LoVo (cell line): ENCODE data around the gene OXTR.
"Not testable (repeated sequence)": the region's sequence is repeated elsewhere in the genome, so short reads cannot be mapped to it uniquely, and the experiment has no call there.

Experiments used
- DNase-seq: peaks from one replicate; pipeline ENCODE4 v3.0.0-alpha.2; 2016; ENCODE audit warnings: low spot score

The OXTR gene

DNA sequence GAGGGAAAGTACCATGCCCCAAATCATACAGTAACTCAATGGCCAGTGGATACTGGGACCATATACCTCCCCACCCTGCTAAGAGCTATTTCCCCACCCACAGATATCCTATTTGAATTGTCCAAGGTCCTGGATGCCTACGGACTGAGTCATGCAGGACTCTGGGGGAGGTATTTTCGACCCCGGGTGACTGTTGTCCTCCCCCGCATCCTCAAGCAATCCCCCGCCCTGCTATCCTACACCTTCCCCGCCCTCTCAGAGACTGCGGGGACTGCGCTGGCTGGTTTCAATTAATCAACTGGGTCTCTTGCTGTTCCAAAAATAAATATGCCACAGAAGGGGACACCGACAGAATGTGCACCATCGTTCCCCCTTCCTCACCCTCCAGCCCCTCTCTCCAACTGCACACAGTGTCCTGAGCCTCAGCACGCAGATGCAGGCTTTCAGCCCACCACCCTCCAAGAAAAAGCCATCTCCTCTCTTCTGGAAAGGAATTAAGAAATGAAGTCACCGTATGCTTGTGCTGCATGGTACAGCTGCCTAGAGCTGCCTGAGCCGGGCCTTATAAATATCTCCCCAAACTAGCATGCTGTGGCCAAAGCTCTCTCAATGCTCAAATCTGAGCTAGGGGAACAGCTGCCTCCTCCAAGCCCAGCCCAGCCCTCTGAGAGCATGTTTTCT is 27.7 kb downstream of the OXTR start:
- peak; percentile 57 for DNase-seq

DNA sequence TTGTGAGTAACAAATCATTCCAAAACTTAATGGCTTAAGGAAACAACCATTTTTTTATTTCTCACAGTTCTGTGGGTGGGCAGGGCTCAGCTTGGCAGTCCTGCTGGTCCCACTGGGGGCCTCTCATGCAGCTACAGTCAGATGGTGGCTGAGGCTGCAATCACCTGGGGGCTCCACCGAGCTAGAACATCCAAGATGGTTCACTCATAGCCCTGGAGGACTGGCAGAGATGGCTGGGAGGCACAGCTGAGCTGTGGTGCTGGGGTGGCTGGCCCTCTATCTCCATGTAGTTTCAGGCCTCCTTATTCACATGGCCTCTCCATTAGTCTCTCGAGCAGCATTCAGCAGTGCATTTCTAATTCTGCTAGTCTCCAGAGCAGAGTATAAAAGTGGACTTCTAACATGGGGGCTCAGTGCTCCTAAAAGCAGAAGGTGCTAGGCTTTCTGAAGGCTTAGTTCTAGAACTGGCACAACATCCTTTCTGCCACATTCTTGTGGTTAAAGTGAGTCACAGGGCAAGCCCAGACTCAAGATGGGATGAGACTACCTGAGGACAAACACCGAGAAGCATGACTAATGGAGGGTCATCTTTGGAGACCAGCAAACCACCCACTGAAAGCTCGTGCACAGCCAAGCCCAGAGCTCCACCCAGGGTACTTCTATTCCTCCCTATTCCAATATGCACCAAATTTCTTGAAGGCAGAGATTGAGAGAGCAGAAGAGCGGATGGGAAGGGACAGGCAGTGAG is 29.5 kb downstream of the OXTR start:
- peak; percentile 87 for DNase-seq

DNA sequence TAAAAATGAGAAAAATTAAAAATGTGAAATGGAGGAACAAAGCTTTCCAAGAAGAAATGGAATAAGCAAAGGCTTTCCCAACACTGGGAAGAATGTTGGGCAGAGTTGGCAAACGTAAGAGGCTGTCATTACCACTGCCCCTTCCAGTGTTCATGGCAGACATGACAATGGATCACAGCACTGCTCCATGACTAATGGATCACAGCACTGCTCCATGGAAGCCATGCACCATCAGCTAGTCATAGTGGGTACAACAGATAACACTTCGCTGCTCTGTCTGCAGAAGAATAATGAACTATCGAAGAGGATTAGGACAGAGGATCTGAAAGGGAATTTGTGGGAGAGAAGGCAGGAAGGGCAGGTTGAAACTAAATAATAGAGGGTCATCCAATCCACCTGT is 30.8 kb downstream of the OXTR start:
- no peak for DNase-seq

DNA sequence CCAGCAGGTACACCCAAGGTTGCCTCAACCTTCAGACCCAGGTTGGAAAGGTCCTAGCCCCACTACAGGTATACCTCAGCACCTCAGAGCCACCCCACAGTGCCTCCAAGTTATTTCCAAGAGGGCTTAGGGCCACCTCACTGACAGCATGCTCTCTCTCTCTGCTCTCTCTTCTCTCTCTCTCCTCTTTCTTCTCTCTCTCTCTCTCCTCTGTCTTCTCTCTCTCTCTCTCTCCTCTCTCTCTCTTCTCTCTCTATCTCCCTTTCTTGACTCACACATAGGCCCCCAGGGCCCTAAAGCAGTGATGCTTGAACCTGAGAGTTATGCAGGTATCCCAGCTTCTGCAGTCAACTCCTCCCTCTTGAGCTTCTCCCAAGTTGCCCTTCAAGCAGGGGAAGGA is 31.6 kb downstream of the OXTR start:
- no peak for DNase-seq

DNA sequence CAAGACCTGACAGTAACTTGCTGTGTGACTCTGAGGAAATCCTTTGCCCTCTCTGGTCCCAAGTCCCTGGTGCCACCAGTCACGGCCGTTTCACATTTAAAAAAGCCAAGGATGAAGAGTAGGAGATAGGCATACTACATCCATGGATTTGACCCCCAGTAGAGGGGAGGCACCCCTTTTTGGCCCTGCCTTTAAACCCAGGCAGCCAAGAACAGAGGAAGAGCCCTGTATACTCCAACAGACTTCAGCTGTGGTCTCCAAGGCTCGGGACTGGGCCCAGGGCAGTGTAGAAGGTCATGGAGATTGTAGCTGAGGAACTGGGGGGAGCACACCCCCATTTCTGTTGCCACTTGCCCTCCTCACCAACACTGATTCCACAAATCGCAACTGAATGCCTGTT is 32.1 kb downstream of the OXTR start:
- no peak for DNase-seq

DNA sequence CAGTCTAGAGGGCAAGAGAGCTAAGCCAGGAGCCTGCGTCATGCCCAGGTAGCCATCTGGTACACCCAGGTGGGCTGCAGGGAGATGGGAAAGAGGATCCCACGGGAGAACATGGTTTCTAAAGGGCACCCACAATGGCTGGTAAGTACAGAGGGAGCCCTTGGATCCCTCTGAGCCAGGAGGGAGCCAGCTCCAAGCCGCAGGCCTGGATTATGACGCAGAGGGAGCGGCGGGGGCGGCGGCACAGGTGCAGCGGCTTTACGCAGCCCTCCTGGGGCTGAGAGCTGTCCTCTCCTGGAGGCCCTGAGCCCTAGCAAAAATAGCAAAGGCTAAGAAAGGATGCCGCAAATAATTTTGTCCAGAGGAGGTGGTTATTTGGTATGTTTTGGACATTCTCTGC is 33.0 kb downstream of the OXTR start:
- DNase-seq: no peak

DNA sequence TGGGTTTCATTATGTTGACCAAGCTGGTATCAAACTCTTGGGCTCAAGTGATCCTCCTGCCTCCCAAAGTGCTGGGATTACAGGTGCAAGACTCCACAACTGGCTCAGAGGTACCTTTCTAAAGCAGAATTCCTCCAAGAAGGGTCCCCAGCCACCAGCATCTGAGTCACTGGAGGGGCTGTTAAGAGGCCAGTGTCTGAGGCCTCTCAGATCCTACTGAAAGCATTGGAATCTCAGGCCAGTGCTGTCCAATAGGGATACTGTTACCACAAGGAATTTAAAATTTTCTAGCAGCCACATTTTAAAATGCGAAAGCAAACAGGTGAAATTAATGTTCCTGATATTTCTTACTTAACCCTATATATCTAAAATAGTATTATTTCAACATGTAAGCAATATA is 34.5 kb downstream of the OXTR start:
- no peak for DNase-seq

DNA sequence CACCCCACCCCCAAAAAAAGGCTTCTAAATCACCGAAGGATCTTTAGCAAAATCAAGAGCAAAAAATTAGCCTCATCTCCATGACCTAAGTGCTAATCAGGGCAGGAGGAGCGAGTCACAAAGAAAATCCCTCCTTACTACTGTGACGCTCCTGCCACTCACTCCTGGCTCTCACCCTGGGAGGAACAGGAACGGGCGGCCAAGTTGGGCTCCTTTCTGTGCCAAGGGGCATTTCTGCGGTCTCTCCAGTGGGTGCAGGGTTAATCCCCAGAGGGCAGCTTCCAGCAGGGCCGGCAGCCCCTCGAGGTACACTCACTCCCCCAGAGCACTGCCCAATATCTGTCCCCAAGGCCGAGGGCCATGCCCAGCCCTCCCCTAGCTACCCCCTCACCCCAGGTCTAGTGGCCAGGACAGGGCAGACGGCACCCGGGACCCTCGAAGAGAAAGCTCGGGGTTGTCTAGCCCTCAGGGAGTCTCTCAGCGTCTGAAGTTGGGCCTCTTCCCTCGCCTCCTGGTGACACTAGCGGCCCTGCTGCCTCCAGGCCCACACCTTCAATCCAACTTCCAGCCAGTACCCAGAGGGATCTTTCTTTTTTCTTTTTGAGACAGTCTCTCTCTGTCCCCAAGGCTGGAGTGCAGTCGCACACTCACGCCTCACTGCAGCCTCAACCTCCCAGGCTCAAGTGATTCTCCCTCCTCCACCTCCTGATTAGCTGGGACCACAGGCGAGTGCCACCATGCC is 35.1 kb downstream of the OXTR start:
- DNase-seq: no peak

DNA sequence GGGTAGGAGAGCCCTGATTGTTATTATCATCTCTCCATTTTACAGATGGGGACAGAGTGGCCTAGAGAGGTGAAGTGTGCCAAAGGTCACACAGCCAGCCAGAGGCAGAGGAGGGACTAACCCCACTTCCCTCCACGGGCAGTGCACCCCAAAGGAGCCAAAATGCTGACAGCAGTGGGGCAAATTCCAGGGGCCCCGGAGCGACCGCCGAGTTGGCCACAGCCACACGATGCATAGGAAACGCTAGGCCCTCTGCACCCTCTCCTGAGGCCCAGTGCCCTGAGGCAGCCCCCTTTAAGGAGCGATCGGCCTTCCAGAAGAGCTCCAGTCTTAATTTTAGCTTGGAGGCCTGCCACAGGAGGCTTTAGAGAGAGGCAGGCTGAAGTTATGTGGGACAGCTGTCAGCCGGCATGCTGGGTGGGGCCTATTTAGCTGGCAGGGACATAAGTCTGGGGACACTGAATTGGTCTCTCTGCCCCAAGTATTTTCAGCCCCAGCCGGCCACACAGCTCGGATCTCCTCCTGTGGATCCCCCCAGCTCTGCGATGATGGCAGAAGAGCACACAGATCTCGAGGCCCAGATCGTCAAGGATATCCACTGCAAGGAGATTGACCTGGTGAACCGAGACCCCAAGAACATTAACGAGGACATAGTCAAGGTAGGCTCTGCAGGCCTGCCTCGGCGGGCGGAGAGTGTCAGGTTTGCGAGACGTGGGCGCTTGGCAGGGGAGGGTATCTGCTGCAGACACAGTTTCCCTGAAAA is 35.9 kb downstream of the OXTR start, which contains the start of gene CAV3:
TSS of gene CAV3 (plus strand) at position 471 of the 763 bp plus-strand sequence. CDS start at position 546, 75 bp downstream.
- DNase-seq: no peak

DNA sequence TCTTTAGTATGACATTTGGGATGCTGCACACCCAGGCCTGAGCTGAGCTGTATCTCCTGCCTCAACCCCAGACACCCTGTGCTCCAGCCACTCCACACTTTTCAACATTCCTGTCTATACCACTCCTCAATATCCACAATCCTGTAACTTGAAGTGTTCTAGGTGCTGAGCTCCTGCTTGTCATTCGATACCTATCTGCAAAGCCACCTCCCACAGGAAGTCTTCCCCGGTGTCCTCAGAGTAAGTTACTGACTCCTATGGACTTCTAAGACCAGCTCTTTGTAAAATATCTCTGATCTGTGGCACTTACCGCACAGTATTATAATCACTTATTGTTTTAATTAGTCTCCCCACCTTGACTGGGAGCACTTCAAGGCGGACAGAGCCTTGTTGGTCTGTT is 37.0 kb downstream of the OXTR start:
- no peak for DNase-seq

DNA sequence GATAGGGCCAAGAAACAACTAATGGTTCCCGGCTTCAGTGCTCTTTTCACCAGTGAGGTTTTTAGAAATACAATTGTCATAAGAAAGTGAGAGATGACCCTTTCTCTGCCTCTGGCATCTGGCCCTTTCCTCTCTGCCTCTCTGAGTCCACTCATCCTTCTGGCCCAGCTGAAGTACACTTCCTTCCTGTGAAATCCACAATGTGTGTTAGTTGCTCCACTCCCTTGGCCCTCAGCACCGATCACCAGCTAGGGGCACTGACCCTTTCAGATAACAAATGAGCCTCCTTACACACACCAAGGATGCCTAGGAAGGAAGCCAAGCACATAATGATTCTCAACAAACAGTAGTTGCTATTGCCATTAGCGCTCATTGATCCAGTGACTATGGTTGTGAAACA is 38.8 kb downstream of the OXTR start:
- DNase-seq: no peak

DNA sequence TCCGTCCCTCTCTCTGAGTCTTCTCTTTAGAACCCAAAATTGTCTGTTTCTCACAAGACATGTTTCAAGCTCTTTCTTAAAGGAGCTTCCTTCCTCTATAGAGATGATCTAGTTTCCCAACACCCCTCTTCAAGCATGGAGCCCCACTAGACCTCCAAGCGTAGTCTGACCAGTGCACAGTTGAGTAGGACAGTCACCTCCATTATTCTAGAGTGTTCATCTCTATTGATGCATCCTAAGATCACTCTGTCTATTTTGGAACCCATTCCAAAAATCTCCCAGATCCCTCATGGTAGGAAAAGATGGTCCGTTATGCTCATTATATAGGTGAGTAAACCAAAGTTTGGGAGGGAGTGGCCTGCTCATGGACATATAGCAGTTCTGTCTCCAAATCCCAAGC is 39.9 kb downstream of the OXTR start:
- DNase-seq: no peak

DNA sequence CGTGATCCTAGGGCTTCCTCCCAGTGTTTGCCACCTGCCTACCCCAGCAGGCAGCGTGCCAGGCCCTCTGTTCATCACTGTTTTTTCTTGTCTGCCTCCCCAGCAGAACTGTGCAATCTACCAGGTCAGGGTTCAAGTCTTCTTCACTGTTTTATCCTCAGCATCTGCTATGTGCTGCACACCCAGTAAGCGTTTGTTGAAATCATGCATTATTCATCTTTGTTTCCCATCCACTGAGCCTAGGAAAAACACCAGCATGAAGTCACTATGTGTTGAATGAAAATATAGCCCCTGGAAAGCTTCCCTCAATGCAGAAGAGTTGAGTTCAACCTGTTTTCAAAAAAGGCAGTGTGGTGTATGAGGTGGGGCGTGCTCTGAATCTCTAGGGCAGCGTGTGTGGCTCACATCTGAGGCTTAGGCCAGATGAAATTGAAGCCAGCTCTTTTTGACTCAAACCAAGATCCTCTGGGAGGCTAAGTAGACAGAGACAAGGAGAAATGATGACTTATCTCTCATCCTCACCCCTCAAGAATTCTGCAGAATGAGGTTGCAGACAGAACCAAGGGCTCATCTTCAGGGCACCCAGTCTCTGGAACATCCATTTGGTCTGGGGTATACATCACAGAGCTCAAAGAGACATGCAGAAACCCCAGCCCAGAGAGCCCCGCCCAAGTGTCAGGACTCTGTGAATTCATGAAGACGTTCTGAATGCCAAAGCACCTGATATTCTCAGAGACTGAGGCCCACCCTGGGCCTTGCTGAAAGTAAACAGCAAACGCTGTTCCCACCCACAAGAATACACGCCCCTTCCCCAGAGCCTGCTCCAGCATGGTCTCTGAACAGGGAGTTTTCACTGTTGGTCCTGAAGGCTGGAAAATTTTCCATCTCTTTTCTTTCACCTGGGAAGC is 41.6 kb downstream of the OXTR start:
- no peak for DNase-seq

DNA sequence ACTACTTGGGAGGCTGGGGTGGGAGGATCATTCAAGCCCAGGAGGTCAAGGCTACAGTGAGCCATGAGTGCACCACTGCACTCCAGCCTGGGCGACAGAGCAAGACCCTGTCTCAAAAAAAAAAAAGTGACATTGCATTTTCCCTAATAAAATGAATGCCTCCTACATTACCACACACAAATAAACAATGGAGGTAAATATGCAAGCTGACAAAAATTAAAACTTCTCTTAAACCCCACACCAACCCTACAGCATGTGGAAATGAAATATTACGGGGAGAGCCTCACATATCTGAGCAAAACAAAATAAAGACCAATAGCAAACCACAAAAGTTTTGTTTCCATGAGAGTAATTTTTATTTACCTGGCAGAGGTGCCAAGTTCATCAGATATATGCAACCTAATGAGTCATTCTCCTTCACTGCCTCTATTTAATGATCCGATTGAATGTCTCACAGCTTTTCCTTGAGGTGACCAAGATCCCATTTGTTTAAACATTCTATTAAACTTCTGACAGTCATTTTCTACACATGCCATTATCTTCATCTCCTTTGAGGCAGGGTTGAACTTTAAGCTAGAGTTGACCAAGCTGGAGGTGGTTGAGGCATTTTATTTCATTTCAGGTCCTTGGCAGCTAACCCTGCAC is 45.2 kb downstream of the OXTR start:
- peak; percentile 32 for DNase-seq

DNA sequence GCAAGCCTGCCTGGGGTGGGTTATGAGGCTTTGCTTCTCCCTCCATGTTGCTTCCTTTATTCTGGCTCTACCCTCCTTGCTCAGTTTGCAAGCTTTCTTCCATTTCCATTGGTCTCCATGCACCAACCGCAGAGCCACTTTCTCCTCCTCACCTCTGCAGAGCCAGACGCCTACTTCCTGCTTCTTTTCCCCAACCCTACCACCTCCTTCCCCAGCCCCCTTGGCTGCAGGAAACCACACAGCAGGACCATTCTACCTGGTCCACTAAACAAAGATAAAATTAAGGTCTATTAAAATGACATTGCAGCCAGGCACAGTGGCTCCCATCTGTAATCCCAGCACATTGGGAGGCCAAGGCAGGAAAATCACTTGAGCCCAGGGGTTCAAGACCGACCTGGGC is 45.8 kb downstream of the OXTR start:
- no peak for DNase-seq

DNA sequence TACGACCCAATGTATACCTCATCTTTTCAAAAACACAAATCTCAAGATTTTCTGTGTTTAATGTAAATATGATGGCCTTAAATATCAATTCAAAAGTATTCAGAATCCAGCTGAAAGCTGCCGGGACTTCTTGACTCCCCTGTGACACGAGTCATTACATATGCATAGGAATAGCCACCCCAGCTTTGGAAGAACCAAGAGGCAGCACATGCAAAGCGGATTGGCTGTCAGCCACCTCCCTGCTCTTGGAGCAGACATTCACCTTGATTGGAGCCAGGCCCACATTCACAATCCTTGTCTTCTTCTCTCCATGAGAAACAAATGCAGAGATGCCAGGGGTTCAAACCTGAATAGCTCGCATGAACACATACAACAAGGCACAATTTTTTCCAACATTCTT is 46.6 kb downstream of the OXTR start:
- DNase-seq: no peak

DNA sequence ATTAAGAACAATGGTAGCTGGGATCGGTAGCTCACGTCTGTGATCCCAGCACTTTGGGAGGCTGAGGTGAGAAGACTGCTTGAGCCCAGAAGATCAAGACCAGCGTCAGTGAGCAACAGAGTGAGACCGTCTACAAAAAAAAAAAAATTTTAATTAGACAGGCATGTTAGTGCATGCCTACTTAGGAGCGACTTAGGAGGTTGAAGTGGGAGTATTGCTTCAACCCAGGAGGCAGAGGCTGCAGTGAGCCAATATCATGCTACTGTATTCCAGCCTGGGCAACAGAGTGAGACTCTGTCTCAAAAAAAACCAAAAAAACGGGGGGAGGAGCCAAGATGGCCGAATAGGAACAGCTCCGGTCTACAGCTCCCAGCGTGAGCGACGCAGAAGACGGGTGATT is 53.7 kb downstream of the OXTR start:
- not testable (repeated sequence) for DNase-seq

DNA sequence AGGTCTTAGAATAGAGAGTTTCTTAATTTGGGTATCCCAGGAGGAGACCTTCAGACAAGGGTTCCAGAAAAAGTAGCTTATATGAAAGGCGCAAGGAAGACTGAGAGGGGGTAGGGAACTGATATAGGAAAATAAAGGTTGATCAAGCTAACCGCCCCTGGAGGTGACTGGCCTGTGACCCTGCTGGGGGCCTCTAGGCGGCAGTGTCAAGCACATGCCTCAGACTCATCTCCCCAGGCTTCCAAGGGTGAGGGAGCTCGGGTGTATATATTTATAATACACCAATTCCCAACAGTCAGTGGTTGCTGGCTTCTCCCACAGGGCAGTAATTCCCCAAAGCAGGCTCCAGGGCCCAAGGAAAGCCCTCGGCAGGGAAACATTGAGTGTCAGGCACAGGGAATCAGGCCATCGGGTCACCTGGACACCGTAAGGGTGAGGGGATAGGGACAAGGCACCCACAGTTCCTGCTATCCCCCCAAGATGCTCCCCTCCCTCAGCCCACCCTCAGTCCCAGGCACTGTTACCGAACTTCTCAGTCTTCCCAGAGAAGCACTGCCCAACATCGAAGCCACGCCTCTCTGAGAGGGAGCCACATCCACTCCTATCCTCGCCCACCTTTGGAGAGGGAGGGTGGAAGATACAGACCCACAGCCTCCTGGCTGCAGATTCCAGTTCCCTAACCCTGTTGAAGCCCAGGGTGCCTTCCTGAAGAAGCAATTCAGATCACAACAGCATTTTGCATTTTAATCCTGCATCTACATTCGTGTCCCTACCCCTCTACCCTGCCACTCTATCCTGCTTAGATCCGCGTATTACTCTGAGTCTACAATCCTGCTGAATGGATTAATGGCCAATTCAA is 55.3 kb downstream of the OXTR start:
- no peak for DNase-seq

DNA sequence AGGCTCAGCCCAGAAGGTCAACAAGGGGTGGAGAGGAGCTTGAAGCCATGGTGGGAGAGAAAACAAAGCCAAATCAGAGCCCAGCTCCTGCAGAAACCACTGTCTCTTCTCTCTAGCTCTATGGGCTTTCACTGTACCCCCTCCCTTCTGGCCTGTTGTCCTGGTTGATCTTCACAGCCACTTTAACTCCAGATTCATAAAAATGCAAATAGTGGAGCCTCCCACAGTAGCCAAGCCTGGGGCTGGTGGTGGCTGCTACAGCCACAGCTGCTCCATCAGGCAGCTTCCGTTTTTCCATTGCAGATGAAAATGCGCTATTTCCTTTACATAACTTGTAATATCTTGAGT is 56.5 kb downstream of the OXTR start:
- DNase-seq: no peak
